ENCODE data around the gene TBC1D22A. TPM values are rescaled to one million over a fixed set of nuclear protein-coding genes. Genes with fewer than 3 reads are reported as not detected.

The TBC1D22A gene
- total RNA-seq, 1 donor from 2014 or later = 14.3 TPM

DNA sequence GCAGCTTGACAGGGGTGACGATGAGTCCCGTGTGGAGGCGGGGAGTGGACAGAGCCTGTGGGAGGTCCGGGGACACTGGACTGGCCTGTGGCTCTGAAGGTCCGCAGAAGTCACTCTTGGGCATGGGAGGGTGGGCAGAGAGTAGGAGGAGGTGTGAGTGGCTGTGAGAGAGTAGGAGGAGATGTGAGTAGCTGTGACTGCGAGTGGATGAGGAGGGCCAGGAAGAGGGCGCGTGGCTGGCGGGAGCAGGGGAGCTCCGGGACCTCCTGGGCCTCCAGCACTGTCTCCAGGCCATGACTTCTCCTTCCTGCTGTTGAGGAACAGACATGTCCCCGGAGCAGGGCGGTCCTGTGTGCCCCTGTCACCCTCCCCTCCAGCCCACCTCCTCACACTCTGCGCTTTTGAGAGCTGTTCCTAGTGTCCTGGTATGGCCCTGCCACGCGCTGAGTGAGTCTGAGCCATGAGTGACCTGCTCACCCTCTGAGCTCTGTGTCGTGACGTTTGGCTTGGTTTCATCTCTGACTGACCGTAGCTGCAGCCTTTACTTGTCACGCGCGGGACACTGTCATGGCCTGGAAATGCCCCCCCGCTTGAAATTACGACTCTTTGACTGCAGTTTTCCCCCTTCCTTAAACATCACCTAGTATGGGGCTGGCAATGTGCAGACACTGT, 391.5 kb downstream of the TBC1D22A start:
- Mint-ChIP-seq H3K27ac (ENCODE audit: unreplicated experiment) (no peak overlapping the region), H3K9me3 (no peaks in the 10 kb centered on the region), H3K4me1 (peaks cover 3% of the 10 kb centered on the region), H3K4me3 (no peak overlapping the region), H3K27me3 (ENCODE audit: low read depth) (no peaks in the 10 kb centered on the region), H3K36me3 (ENCODE audit: low read depth) (no peaks in the 10 kb centered on the region)
- no peak for DNase-seq (ENCODE audit: low read depth, low spot score)
- TF ChIP-seq, protein P1, sequence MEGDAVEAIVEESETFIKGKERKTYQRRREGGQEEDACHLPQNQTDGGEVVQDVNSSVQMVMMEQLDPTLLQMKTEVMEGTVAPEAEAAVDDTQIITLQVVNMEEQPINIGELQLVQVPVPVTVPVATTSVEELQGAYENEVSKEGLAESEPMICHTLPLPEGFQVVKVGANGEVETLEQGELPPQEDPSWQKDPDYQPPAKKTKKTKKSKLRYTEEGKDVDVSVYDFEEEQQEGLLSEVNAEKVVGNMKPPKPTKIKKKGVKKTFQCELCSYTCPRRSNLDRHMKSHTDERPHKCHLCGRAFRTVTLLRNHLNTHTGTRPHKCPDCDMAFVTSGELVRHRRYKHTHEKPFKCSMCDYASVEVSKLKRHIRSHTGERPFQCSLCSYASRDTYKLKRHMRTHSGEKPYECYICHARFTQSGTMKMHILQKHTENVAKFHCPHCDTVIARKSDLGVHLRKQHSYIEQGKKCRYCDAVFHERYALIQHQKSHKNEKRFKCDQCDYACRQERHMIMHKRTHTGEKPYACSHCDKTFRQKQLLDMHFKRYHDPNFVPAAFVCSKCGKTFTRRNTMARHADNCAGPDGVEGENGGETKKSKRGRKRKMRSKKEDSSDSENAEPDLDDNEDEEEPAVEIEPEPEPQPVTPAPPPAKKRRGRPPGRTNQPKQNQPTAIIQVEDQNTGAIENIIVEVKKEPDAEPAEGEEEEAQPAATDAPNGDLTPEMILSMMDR (conservative IDR thresholded peaks at IDR 0.05) = no peak

- peaks cover 3% of the 10 kb centered on the region for H3K4me1 Mint-ChIP-seq
- no peak for DNase-seq (ENCODE audit: low read depth, low spot score)
- no peaks in the 10 kb centered on the region for H3K9me3 Mint-ChIP-seq
- no peak overlapping the region for H3K4me3 Mint-ChIP-seq
- H3K27ac Mint-ChIP-seq (ENCODE audit: unreplicated experiment) = no peak overlapping the region
- H3K27me3 Mint-ChIP-seq (ENCODE audit: low read depth) = no peaks in the 10 kb centered on the region
- H3K36me3 Mint-ChIP-seq (ENCODE audit: low read depth) = no peaks in the 10 kb centered on the region
- TF ChIP-seq, protein P1 (conservative IDR thresholded peaks at IDR 0.05) = no peak
These were observed 392.2 kb downstream of the TBC1D22A start for GRCh38 chr22:47154621-47155081.

GRCh38 chr22:47155131-47155885, 392.9 kb downstream of the TBC1D22A start:
- TF ChIP-seq, protein P1 (conservative IDR thresholded peaks at IDR 0.05) = no peak
- Mint-ChIP-seq H3K9me3 (no peaks in the 10 kb centered on the region), H3K36me3 (ENCODE audit: low read depth) (no peaks in the 10 kb centered on the region), H3K27me3 (ENCODE audit: low read depth) (no peaks in the 10 kb centered on the region), H3K4me3 (no peak overlapping the region), H3K4me1 (peaks cover 3% of the 10 kb centered on the region), H3K27ac (ENCODE audit: unreplicated experiment) (peak overlapping the region; percentile 14)
- no peak for DNase-seq (ENCODE audit: low read depth, low spot score)

GRCh38 chr22:47155912-47156311, 393.5 kb downstream of the TBC1D22A start:
- Mint-ChIP-seq H3K4me3 (no peak overlapping the region), H3K27ac (ENCODE audit: unreplicated experiment) (peak overlapping the region; percentile 14), H3K36me3 (ENCODE audit: low read depth) (no peaks in the 10 kb centered on the region), H3K9me3 (no peaks in the 10 kb centered on the region), H3K27me3 (ENCODE audit: low read depth) (no peaks in the 10 kb centered on the region), H3K4me1 (peaks cover 3% of the 10 kb centered on the region)
- TF ChIP-seq, protein P1 (conservative IDR thresholded peaks at IDR 0.05) = no peak
- no peak for DNase-seq (ENCODE audit: low read depth, low spot score)

- TF ChIP-seq, protein P1 (conservative IDR thresholded peaks at IDR 0.05) = no peak
- no peaks in the 10 kb centered on the region for H3K4me1 Mint-ChIP-seq
- DNase-seq (ENCODE audit: low read depth, low spot score) = no peak
- no peaks in the 10 kb centered on the region for H3K9me3 Mint-ChIP-seq
- H3K27ac Mint-ChIP-seq (ENCODE audit: unreplicated experiment) = no peak overlapping the region
- H3K36me3 Mint-ChIP-seq (ENCODE audit: low read depth) = no peaks in the 10 kb centered on the region
- no peaks in the 10 kb centered on the region for H3K27me3 Mint-ChIP-seq (ENCODE audit: low read depth)
- no peak overlapping the region for H3K4me3 Mint-ChIP-seq
These were observed 394.1 kb downstream of the TBC1D22A start for GRCh38 chr22:47156352-47157092.

Measured in neural crest cell (in vitro differentiated cells).